NCI-H2107 treated with DMSO at 0.1 percent for 48 hours (cell line): Measurements from ENCODE around the gene SPAG16.

Experiments
- DNase-seq: peaks from one replicate; lab custom pipeline; 2025; ENCODE audit not compliant: unreplicated experiment; lab: John Stamatoyannopoulos, UW

SPAG16 gene

GRCh38 chr2:214450118-214450894 lies 1166.0 kb downstream of the SPAG16 start:
- DNase-seq, result no peak

GRCh38 chr2:214451516-214452275 lies 1167.4 kb downstream of the SPAG16 start:
- no peak for DNase-seq
